ENCODE results near the gene IL17RC.
A peak's percentile ranks its signal among the peaks of the same experiment; 100 is the strongest.

IL17RC gene

DNA sequence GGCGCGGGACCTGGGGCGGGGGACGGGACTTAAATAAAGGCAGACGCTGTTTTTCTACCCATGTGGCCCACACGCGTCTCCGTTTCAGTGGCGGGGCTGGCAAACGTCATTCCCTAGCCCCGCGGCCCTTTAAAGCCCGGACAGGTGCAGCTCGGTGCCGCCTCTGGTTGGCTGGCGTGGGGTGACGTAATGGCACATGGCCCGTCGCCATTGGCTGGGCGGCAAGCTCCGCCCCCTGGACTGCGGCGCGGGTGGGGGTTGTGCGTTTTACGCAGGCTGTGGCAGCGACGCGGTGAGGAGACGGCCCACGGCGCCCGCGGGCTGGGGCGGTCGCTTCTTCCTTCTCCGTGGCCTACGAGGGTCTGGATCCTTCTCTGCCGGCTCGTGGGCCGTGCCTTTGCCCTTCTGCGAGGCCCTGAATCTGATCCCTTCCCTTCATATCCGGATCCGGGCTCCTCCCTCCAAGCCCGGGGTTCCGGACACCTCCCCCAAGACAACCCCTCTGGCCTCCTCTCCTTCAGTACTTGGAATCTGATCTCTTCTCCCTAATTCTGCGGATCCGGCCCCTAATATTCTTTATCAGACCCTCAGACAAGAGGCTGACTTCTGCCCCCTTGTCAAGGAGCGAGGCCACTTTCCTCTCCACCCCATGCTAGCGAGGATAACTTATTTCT lies 16.8 kb downstream of the IL17RC start, which contains the start of gene CRELD1:
Gene CRELD1 (plus strand): TSS at position 274 of the 674 bp plus-strand sequence. CDS start 605 bp downstream, outside the sequence.
- TF ChIP-seq SPI1 (IDR thresholded peaks at IDR 0.05; ENCODE audit: borderline replicate concordance, low read depth) (no peak), REST (IDR thresholded peaks at IDR 0.05; ENCODE audit: insufficient replicate concordance, low read depth) (no peak), POLR2AphosphoS5 (IDR thresholded peaks at IDR 0.05; ENCODE audit: low read depth) (peak; percentile 60), GABPA (IDR thresholded peaks at IDR 0.05; ENCODE audit: low read depth) (no peak)
- TF ChIP-seq, protein P1, sequence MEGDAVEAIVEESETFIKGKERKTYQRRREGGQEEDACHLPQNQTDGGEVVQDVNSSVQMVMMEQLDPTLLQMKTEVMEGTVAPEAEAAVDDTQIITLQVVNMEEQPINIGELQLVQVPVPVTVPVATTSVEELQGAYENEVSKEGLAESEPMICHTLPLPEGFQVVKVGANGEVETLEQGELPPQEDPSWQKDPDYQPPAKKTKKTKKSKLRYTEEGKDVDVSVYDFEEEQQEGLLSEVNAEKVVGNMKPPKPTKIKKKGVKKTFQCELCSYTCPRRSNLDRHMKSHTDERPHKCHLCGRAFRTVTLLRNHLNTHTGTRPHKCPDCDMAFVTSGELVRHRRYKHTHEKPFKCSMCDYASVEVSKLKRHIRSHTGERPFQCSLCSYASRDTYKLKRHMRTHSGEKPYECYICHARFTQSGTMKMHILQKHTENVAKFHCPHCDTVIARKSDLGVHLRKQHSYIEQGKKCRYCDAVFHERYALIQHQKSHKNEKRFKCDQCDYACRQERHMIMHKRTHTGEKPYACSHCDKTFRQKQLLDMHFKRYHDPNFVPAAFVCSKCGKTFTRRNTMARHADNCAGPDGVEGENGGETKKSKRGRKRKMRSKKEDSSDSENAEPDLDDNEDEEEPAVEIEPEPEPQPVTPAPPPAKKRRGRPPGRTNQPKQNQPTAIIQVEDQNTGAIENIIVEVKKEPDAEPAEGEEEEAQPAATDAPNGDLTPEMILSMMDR (IDR thresholded peaks at IDR 0.05; ENCODE audit: insufficient read depth, low read length), result no peak
- Histone ChIP-seq H3K27ac (replicated peaks) (peak within 1 kb of the TSS; percentile 76), H3K27me3 (ENCODE audit: insufficient read depth, poor library complexity, severe bottlenecking) (no peaks in the 10 kb centered on the region), H3K4me3 (replicated peaks; ENCODE audit: insufficient read depth, low read length) (peak within 1 kb of the TSS; percentile 73)
- DNase-seq (ENCODE audit: low read depth in 1 of 2, low spot score in 1 of 2), result peak; percentile 97 to 98

GRCh38 chr3:9934235-9934621 lies 17.3 kb downstream of the IL17RC start:
- Histone ChIP-seq H3K27ac (replicated peaks) (peak overlapping the region; percentile 76), H3K27me3 (ENCODE audit: insufficient read depth, poor library complexity, severe bottlenecking) (no peaks in the 10 kb centered on the region), H3K4me3 (replicated peaks; ENCODE audit: insufficient read depth, low read length) (peak overlapping the region; percentile 73)
- DNase-seq (ENCODE audit: low read depth in 1 of 2, low spot score in 1 of 2), result peak; percentile 31 to 40
- TF ChIP-seq, protein P1 (IDR thresholded peaks at IDR 0.05; ENCODE audit: insufficient read depth, low read length), result no peak
- no peak for TF ChIP-seq GABPA (IDR thresholded peaks at IDR 0.05; ENCODE audit: low read depth)
- no peak for TF ChIP-seq SPI1 (IDR thresholded peaks at IDR 0.05; ENCODE audit: borderline replicate concordance, low read depth)
- TF ChIP-seq POLR2AphosphoS5 (IDR thresholded peaks at IDR 0.05; ENCODE audit: low read depth), result no peak
- TF ChIP-seq REST (IDR thresholded peaks at IDR 0.05; ENCODE audit: insufficient replicate concordance, low read depth), result no peak

- DNase-seq (ENCODE audit: low read depth in 1 of 2, low spot score in 1 of 2), result no peak
- no peak overlapping the region for H3K27ac ChIP-seq (replicated peaks)
- TF ChIP-seq GABPA (IDR thresholded peaks at IDR 0.05; ENCODE audit: low read depth) (no peak), POLR2AphosphoS5 (IDR thresholded peaks at IDR 0.05; ENCODE audit: low read depth) (no peak), SPI1 (IDR thresholded peaks at IDR 0.05; ENCODE audit: borderline replicate concordance, low read depth) (no peak), REST (IDR thresholded peaks at IDR 0.05; ENCODE audit: insufficient replicate concordance, low read depth) (no peak)
- TF ChIP-seq, protein P1 (IDR thresholded peaks at IDR 0.05; ENCODE audit: insufficient read depth, low read length), result no peak
Observed at GRCh38 chr3:9934993-9935392, 18.1 kb downstream of the IL17RC start.

More at GRCh38 chr3:9934993-9935392, 18.1 kb downstream of the IL17RC start:
- Histone ChIP-seq H3K4me3 (replicated peaks; ENCODE audit: insufficient read depth, low read length) (no peak overlapping the region), H3K27me3 (ENCODE audit: insufficient read depth, poor library complexity, severe bottlenecking) (no peaks in the 10 kb centered on the region)

Data from HL-60 (cell line).